NCI-H187 treated with DMSO at 0.1 percent for 48 hours (cell line): Measurements from ENCODE around the gene RHOBTB3.

Source experiments
- DNase-seq: peaks from one replicate; lab custom pipeline; 2025; lab: John Stamatoyannopoulos, UW

The RHOBTB3 gene

GRCh38 chr5:95770830-95771708 is 39.9 kb downstream of the RHOBTB3 start:
- no peak for DNase-seq

GRCh38 chr5:95771892-95772291 is 40.8 kb downstream of the RHOBTB3 start:
- DNase-seq, result no peak

DNA sequence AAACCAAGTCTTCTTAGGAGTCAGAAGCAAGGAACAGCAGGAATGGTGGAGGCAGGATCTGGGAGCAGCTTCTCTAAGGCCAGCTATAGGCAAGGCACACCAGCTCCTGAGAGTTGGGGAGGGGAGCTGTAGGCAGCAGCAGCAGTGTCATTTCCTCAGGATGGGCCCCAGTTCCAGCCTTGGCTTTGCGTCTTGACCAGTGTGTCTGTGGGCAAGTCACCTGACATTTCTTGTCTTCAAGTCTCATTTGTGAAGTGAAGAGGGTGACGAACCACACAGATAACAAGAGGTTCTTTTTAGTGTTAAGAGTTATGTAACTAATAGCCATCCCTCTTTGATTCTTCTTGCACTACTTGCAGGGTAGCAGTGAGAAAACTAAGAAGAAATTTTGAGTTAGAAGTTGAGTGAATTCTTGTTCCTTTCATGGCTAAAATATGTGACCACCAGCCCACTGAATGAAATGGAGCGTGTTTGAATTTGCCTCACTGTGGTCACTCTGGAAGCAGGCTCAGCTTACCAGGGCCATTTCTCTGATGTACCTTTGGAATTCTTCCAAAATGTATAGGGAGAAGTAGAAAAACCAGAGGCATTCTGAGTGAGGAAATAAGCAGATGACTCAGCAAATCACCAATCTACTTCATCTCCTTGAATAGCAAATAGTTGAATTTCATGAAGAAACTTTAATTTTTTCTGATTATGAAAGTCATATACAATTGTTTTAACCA is 42.4 kb downstream of the RHOBTB3 start:
- DNase-seq, result no peak

GRCh38 chr5:95777441-95777840 is 46.3 kb downstream of the RHOBTB3 start:
- DNase-seq, result no peak

DNA sequence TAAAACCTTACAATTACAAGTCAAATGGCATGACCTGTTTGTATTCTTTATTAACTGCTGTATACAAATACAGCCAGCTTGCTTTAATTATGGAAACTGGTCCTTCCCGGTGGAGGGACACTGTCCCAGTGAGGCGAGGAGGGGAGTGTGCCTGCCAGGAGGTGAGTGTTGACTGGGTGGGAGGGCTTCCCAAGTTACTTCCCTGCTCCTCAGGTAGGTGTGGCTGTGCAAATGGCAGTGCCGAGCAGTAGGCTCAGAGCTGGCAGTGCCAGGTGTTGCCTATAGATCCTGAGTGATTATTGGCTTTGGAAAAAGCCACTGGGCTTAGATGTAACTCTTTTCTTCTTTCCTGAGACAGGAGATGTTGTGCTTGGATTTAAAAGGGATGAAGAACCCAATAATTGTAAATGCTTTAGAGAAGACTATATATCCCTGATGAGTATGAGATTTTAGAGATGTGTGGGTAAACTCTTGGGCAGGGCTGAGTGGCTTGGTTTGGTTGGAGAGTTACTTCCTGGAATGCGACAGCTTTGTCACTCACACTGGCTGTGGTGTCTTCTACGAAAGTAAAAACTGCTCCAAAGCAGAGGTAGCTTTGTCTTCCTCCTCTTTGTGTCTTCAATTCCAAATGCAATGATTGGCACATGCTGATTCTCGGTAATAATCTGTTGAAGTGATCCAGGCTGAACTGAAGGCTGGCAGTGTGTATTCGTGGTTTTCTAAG is 47.7 kb downstream of the RHOBTB3 start:
- DNase-seq, result no peak

DNA sequence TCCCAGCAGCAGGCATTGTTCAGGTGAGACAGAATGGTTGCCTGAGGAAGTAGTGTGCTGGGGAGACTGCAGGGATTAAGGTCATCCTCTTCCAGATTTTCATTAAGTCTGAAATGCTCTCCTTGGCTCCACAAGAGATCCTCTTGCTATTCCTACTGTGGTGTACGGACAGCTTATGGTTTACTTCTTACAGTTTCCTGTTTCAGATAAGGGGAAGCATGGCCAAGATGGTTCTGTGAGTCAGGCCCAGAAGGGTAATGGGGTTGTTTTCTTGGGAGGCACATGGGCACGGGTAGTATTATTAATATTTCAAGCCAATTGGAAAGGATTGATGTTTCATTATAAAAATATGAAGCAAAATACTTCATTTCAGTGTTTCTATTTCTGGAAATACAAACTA is 48.5 kb downstream of the RHOBTB3 start:
- DNase-seq, result no peak

DNA sequence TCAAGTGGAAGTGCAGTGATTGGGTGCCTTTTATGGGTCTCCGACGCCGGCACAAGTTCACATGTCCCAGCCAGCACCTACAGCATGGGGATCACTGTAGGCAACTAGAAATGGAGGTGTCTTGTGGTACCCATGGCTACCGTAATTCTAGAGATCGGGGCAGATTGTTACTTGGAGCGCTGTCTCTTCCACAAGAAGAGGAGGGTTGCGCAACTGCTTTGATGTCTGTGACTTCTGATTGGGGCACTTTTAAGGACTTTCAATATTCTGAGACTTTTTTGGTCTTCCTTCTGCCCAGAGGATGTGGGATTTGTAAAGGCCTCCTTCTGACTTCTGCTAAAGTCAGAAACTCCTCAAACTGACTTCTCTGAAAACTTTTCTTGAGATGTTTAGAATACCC is 49.5 kb downstream of the RHOBTB3 start:
- no peak for DNase-seq

DNA sequence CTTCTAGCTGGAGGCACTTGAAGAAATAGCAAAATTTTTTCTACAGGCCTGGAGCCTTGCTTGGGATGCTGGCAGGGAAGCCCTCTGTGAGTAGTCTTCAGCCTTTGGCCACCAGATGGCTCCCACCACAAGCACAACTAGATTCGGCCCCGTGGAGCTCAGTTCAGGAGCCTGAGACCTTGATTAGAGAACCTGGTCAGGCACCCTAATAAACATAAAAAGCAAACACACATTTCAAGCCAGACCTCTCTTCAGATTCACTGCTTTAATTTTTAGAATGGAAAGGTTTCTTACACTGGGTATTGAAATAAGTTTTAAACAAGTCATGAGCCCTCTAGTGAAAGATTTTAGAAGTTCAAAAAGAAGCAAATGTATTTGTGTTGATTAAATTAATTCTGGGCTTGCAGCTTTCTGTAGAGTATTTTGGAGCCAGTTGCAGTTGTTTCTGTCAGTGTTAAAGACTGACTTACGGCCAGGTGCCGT is 50.0 kb downstream of the RHOBTB3 start:
- no peak for DNase-seq

DNA sequence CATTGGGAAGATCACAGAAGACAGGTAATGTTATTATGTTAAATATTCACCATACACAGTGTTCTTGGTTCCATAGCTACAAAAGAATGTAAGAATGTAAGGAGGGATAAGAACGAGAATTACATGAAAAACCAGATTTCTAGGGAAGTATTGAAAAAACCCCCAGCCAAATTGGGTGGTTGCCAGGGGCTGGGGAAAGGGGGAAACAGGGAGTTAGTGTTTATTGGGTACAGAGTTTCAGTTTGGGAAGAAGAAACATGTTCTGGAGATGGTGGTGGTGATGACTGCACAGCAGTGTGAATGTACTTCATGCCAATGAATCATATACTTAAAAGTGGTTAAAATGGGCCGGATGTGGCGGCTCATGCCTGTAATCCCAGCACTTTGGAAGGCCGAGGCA is 51.0 kb downstream of the RHOBTB3 start:
- no peak for DNase-seq

- DNase-seq, result no peak
Observed at GRCh38 chr5:95783661-95784060, 52.5 kb downstream of the RHOBTB3 start.

DNA sequence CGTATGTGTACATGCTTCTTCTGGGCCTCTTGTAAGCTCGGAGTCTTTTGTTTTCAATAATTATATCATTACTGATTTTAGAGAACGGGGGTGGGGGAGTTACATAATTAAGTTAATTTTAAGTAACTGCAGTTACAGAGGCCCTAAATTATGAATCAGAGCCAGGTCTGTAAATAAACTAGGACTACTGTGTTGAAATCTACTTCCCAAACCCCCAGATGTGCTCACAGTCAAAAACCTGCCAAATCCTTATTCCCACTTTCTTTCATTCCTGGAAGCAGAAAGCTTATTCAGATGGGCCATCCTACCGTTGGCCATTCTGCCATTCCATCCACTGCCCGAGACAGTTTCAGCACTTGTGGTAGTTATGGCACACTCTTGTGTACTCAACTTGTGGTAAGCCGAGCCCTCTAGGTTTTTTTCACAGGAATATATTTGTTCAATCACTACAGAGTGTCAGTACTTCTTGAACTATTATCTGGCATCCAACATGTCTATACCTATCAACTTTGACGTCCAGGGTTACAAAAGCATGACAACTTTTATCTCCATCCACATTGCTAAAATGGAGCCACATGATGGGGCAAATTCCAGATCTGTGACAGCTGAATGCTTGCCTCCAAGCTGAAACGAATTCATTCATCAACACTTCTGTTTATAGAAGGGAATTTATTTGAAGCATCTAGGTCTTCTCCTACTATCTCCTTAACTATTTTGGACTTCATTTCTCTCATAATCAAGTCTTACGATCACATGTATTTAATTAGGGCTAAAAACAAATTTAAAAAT is 53.6 kb downstream of the RHOBTB3 start:
- DNase-seq, result no peak

GRCh38 chr5:95786821-95787418 is 55.8 kb downstream of the RHOBTB3 start:
- no peak for DNase-seq

GRCh38 chr5:95788493-95788892 is 57.4 kb downstream of the RHOBTB3 start:
- DNase-seq, result no peak

GRCh38 chr5:95791751-95792150 is 60.6 kb downstream of the RHOBTB3 start:
- no peak for DNase-seq

DNA sequence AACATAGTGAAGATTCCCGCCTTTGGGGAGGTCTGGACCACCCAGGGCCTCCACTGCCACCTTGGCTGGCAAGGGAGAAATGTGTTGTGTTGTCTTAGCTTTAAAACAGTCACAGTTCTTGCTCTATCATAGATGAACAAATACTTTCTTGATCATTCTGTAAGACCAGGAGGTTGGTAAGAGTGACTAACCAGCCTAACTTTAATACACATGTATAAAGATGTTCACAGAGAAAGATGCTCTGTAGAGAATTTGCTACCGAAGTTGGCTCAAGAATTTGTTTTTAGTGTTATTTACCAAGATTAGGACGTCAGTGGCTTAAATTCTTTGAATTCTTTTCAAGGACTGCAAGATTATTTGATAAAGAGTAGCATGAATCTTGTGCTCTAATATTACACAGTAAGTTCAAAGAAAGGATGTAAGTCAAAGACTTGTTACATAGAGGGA is 63.0 kb downstream of the RHOBTB3 start:
- DNase-seq, result no peak

DNA sequence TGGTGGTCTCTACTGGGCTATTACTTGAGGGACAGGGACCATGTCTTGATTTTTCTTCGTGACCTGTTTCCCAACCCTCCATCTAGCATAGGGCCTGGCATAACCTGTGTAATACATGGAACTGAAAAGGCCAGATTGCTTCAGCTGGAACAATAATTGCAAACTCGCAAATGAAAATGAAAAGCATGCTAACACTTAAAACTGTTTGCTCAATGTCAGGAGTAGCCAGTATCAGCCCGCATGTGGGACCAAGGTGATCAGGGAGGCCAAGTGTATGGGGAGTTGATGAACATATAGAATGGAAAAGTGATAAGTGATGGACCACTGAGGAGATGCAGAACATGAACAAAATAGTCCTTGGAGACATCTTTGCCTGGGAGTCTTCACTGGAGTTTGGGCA is 66.2 kb downstream of the RHOBTB3 start:
- DNase-seq, result no peak

GRCh38 chr5:95798048-95798447 is 66.9 kb downstream of the RHOBTB3 start:
- no peak for DNase-seq

GRCh38 chr5:95798545-95798944 is 67.4 kb downstream of the RHOBTB3 start:
- no peak for DNase-seq

GRCh38 chr5:95799191-95799835 is 68.2 kb downstream of the RHOBTB3 start:
- DNase-seq, result no peak

DNA sequence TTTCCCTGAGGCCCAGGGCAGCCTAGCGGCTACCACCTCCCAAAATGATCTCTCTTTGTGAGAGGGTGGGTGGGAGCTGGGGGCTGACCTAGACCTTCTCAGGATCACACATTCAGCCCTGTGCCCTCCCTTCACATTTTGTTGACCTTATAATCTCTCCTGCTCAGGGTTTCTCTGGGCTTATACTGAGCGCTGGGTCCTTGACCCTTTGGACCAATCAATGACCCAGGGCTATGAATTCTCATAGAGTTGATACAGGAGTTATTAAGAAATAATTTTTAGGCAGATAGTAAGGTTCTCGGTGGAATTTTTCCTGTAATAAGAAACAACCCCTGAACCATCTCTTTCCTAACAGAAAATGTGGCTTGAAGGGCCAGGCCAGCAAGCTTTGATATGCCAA is 69.4 kb downstream of the RHOBTB3 start:
- DNase-seq, result no peak

- no peak for DNase-seq
Observed at GRCh38 chr5:95801532-95801931, 70.4 kb downstream of the RHOBTB3 start.
